Aorta (tissue), 5 donors: ENCODE data around the gene OSBPL10. TPM values are rescaled to one million over a fixed set of nuclear protein-coding genes. Genes with fewer than 3 reads are reported as not detected.
"Not testable (repeated sequence)": the region's sequence is repeated elsewhere in the genome, so short reads cannot be mapped to it uniquely, and the experiment has no call there.

ENCODE experiments used
- ATAC-seq: fragments of 200-7000 bp; cut with Tn5 transposase; one replicate; pipeline ENCODE4 v1.9.1; 2022; ENCODE audit warnings: moderate library complexity; ENCODE audit not compliant: low FRiP score
- DNase-seq, 2 donors: peaks; one replicate each; pipeline ENCODE4 v3.0.0-alpha.2; 2020
- H3K27ac ChIP-seq, 2 donors: one replicate each; pipeline ENCODE4 v1.5.1; 2013; ENCODE audit warnings: low read length in 2 of 2, mild to moderate bottlenecking in 2 of 2, moderate library complexity in 2 of 2, control low read depth in 1 of 2, inconsistent platforms in 1 of 2, low read depth in 1 of 2
- H3K27me3 ChIP-seq, 2 donors: one replicate each; pipeline ENCODE4 v1.6.1; 2013; ENCODE audit warnings: control low read depth in 1 of 2, low read length in 1 of 2, mild to moderate bottlenecking in 1 of 2, moderate library complexity in 1 of 2; ENCODE audit not compliant: insufficient read depth in 2 of 2, control insufficient read depth in 1 of 2
- H3K36me3 ChIP-seq, 2 donors: one replicate each; pipeline ENCODE4 v1.6.1; 2013; ENCODE audit warnings: control low read depth in 1 of 2, low read length in 1 of 2, mild to moderate bottlenecking in 1 of 2; ENCODE audit not compliant: insufficient read depth in 2 of 2, control insufficient read depth in 1 of 2
- H3K4me1 ChIP-seq, 2 donors: one replicate each; pipeline ENCODE4 v1.6.1; 2013; ENCODE audit warnings: low read length in 2 of 2, control low read depth in 1 of 2, mild to moderate bottlenecking in 1 of 2, moderate library complexity in 1 of 2; ENCODE audit not compliant: insufficient read depth in 2 of 2, control insufficient read depth in 1 of 2
- H3K4me3 ChIP-seq, 2 donors: one replicate each; pipeline ENCODE4 v1.5.1; 2013; ENCODE audit warnings: low read length in 2 of 2, control low read depth in 1 of 2, mild to moderate bottlenecking in 1 of 2
- H3K9me3 ChIP-seq: one replicate; pipeline ENCODE4 v1.6.1; 2013; ENCODE audit warnings: mild to moderate bottlenecking, low read length; ENCODE audit not compliant: control insufficient read depth
- WGBS, 2 donors: extraction: QIAGEN DNeasy Blood & Tissue Kit; methylation state at CpG; one replicate each; pipeline ENCODE4 v1.1.7; 2013; 5-methylcytosine and 5-hydroxymethylcytosine counted together
- intact Hi-C, 2 donors: fragments of 100-400 bp; cut with DNase I; formaldehyde crosslinking; loops; one replicate each; pipeline versions ENCODE4 v1.14.2 to v1.15.0; 2022
- polyA plus RNA-seq, 2 donors: library from polyadenylated mRNA; stranded (reverse); fragments of 200-250 nt; gene quantifications; one replicate each; pipeline ENCODE4 v1.2.3, GENCODE V29; 2013
- total RNA-seq, 2 donors: library from RNA; stranded (reverse); fragmentation: NEBNext Ultra II Directional; extraction: Animal tissue kit (Norgen Biotek cat#: 25700); gene quantifications; one replicate each; pipeline ENCODE4 v1.2.1, GENCODE V29; 2021
- donor health status: healthy with polysubstance abuse.
- donor health status: Bipolar disorder and iron deficiency.
- donor health status: DM: no; HTN: no; CAD: no.
- donor health status: DM: no; HTN: no; CAD: no.
- donor health status: DM: yes; HTN: yes; CAD: no.

Gene OSBPL10
- total and polyA plus RNA-seq, 4 donors = 3.1 to 47.9 (median 17.4) TPM

- H3K4me3 ChIP-seq = no peak overlapping the region
- no peaks in the 10 kb centered on the region for H3K9me3 ChIP-seq
- intact Hi-C loops = no loop called here
- DNase-seq (no peak), ATAC-seq (no peak)
- H3K4me1 ChIP-seq = peaks cover 0 to 3% of the 10 kb centered on the region in 2 donors
- no peaks in the 10 kb centered on the region for H3K36me3 ChIP-seq
- H3K27me3 ChIP-seq = no peaks in the 10 kb centered on the region
- WGBS, 2 donors = 95 to 96% methylated on average over 7 of the region's 7 CpGs
- H3K27ac ChIP-seq = no peak overlapping the region
These were observed 190.6 kb downstream of the OSBPL10 start for GRCh38 chr3:31790193-31791089.

GRCh38 chr3:31789429-31789828, 191.6 kb downstream of the OSBPL10 start:
- DNase-seq = no peak
- Histone ChIP-seq H3K4me3 (no peak overlapping the region), H3K27me3 (no peaks in the 10 kb centered on the region), H3K27ac (no peak overlapping the region), H3K4me1 (peaks cover 0 to 3% of the 10 kb centered on the region in 2 donors), H3K36me3 (no peaks in the 10 kb centered on the region), H3K9me3 (no peaks in the 10 kb centered on the region)
- 85 to 87% methylated on average over 5 of the region's 5 CpGs for WGBS, 2 donors
- ATAC-seq = no peak
- intact Hi-C loops = no loop called here

GRCh38 chr3:31785734-31786133, 195.3 kb downstream of the OSBPL10 start:
- Histone ChIP-seq H3K27ac (no peak overlapping the region), H3K36me3 (no peaks in the 10 kb centered on the region), H3K4me3 (no peak overlapping the region), H3K27me3 (no peaks in the 10 kb centered on the region), H3K9me3 (no peaks in the 10 kb centered on the region), H3K4me1 (peaks cover 0 to 3% of the 10 kb centered on the region in 2 donors)
- ATAC-seq (no peak), DNase-seq (no peak)
- intact Hi-C loops = no loop called here
- WGBS, 2 donors = 73 to 79% methylated on average over 1 of the region's 1 CpG

GRCh38 chr3:31785286-31785685, 195.8 kb downstream of the OSBPL10 start:
- H3K4me1 ChIP-seq = peaks cover 0 to 3% of the 10 kb centered on the region in 2 donors
- intact Hi-C loops = no loop called here
- H3K36me3 ChIP-seq = no peaks in the 10 kb centered on the region
- no peak overlapping the region for H3K27ac ChIP-seq
- ATAC-seq = no peak
- H3K4me3 ChIP-seq = no peak overlapping the region
- H3K9me3 ChIP-seq = no peaks in the 10 kb centered on the region
- DNase-seq = no peak
- 72 to 73% methylated on average over 7 of the region's 7 CpGs for WGBS, 2 donors
- no peaks in the 10 kb centered on the region for H3K27me3 ChIP-seq

GRCh38 chr3:31783851-31784250, 197.2 kb downstream of the OSBPL10 start:
- intact Hi-C loops, DNase-seq, H3K27me3 ChIP-seq, ATAC-seq, H3K27ac ChIP-seq, H3K4me1 ChIP-seq, H3K9me3 ChIP-seq, H3K36me3 ChIP-seq, H3K4me3 ChIP-seq: not testable (repeated sequence)
- WGBS, 2 donors = 80 to 82% methylated on average over 2 of the region's 2 CpGs

- H3K4me3 ChIP-seq, H3K9me3 ChIP-seq, ATAC-seq, DNase-seq, H3K27ac ChIP-seq, H3K36me3 ChIP-seq, intact Hi-C loops, H3K27me3 ChIP-seq, H3K4me1 ChIP-seq: not testable (repeated sequence)
- 96 to 100% methylated on average over 1 of the region's 1 CpG for WGBS, 2 donors
These were observed 198.8 kb downstream of the OSBPL10 start for GRCh38 chr3:31782306-31782705.

- Histone ChIP-seq H3K27ac (no peak overlapping the region), H3K9me3 (no peaks in the 10 kb centered on the region), H3K4me1 (no peaks in the 10 kb centered on the region), H3K4me3 (no peak overlapping the region), H3K36me3 (no peaks in the 10 kb centered on the region), H3K27me3 (no peaks in the 10 kb centered on the region)
- ATAC-seq (no peak), DNase-seq (no peak)
- WGBS, 2 donors = 0% methylated on average over 1 of the region's 1 CpG
- intact Hi-C loops = no loop called here
These were observed 201.5 kb downstream of the OSBPL10 start for GRCh38 chr3:31779514-31779913.

GRCh38 chr3:31777887-31778286, 203.2 kb downstream of the OSBPL10 start:
- Histone ChIP-seq H3K27me3 (no peaks in the 10 kb centered on the region), H3K9me3 (no peaks in the 10 kb centered on the region), H3K36me3 (no peaks in the 10 kb centered on the region), H3K27ac (no peak overlapping the region), H3K4me3 (no peak overlapping the region), H3K4me1 (no peaks in the 10 kb centered on the region)
- DNase-seq (no peak), ATAC-seq (no peak)
- intact Hi-C loops = no loop called here

- Histone ChIP-seq H3K4me1 (no peaks in the 10 kb centered on the region), H3K36me3 (no peaks in the 10 kb centered on the region), H3K9me3 (no peaks in the 10 kb centered on the region), H3K27me3 (no peaks in the 10 kb centered on the region), H3K4me3 (no peak overlapping the region), H3K27ac (no peak overlapping the region)
- ATAC-seq (no peak), DNase-seq (no peak)
- WGBS, 2 donors = 97 to 100% methylated on average over 1 of the region's 1 CpG
- intact Hi-C loops = no loop called here
These were observed 204.0 kb downstream of the OSBPL10 start for GRCh38 chr3:31777092-31777491.
